ENCODE data around the gene FUT1. TPM values are rescaled to one million over a fixed set of nuclear protein-coding genes. Genes with fewer than 3 reads are reported as not detected.

FUT1 gene
- total and polyA plus RNA-seq, 9 of the 15 experiments (the other 6 are each of a cell fraction or from before 2014, with no cell fraction given), result 2.3 to 18.5 (median 8.8) TPM

DNA sequence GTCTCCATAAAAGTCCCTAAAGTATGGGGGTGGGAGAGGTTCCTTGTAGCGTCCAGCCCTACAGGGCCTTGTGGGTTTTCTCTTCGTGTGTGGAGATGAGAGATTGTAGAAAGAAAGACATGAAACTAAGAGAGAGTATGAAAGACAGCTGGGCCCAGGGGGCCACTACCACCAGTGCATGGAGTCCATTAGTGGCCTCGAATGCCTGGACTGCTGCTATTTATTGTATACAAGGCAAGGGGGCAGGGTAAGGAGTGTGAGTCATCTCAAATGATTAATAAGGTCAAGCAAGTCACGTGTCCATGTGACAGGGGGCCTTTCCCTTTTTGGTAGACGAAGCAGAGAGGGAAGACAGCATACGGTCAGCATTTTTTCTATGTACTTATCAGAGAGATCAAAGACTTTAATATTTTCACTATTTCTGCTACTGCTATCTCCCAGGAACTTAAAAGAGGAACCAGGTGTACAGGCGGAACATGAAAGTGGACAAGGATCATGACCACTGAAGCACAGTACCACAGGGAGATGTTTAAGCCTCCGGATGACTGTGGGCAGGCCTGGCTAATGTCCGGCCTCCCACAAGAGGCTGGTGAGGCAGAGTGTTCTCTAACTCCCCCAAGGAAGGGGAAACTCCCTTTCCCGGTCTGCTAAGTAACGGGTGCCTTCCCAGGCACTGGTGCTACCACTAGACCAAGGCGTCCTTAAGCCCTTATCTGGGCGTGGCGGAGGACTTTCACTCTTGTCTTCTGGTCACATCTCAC, 28.4 kb upstream of the FUT1 start (continued):
- TF ChIP-seq ZNF75A (CRISPR knock-in tag; IDR thresholded peaks at IDR 0.05) (no peak), ZNF311 (CRISPR knock-in tag; IDR thresholded peaks at IDR 0.05) (no peak), ZNF518B (CRISPR knock-in tag; IDR thresholded peaks at IDR 0.05) (no peak), IFI16 (CRISPR knock-in tag; IDR thresholded peaks at IDR 0.05) (no peak), AFF4 (CRISPR knock-in tag; IDR thresholded peaks at IDR 0.05) (no peak), KLF13 (tag; IDR thresholded peaks at IDR 0.05; ENCODE audit: borderline replicate concordance, low read depth) (no peak; the same call in 1 of the 2 replicates), ZNF212 (CRISPR knock-in tag; IDR thresholded peaks at IDR 0.05) (no peak)

Data from K562 (cell line).